HG03095 (cell line): Measurements from ENCODE around the gene ABTB1.
"Not testable (repeated sequence)": the region's sequence is repeated elsewhere in the genome, so short reads cannot be mapped to it uniquely, and the experiment has no call there.

Experiments used
- ATAC-seq: cut with Tn5 transposase; IDR thresholded peaks from one replicate; pipeline ENCODE4 v1.9.1; 2021; ENCODE audit warnings: moderate library complexity; ENCODE audit not compliant: unreplicated experiment

ABTB1 gene

GRCh38 chr3:127702151-127702578 is 29.4 kb downstream of the ABTB1 start:
- ATAC-seq: no peak

- ATAC-seq: not testable (repeated sequence)
These were observed 32.1 kb downstream of the ABTB1 start for GRCh38 chr3:127704840-127705239.

DNA sequence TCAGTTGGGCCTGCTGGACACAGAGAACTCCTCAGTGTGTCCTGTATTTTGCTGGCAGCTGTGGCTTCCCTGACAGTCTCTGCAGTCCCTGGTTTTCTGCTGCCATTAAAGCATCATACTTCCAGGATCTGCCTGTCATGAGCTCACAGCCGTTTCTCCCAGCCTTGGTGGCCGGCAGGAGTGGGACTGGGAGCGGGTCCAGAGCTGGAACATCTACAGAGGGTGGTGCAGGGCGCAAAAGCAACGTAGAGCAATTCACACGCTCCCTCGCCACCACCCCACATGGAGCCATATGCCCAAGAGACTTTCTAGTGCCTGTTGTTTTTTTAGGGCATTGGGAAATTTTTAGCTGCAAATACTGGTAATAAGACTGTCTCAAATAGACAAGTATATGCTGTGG is 33.6 kb downstream of the ABTB1 start:
- no peak for ATAC-seq

DNA sequence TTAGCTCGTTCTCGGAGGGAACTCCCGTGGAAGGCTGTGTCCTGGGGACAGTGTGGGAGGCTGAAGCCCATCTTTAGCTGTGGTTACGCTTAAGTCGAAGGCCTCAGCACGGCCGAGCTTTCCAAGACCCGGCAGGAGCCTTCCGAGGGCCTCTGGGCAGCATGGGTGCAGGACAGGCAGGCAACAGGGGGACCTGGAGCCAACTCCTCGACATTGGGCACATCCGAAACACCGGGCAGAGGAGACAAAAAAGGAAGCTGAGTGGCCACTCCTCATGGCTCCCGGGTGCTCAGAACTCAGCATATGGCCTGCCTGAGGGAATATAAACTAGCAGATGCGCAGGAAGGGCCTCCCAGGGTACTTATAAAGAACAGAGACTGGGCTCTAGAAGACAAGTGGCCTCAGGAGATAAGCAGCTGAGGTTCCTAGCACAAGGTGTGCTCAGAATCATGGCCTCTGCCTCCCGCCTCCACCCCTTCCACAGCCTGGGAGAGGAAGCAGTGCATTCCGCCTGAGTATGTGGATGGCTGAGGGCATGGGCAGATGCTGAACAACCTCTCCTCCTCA is 34.1 kb downstream of the ABTB1 start:
- ATAC-seq: no peak

DNA sequence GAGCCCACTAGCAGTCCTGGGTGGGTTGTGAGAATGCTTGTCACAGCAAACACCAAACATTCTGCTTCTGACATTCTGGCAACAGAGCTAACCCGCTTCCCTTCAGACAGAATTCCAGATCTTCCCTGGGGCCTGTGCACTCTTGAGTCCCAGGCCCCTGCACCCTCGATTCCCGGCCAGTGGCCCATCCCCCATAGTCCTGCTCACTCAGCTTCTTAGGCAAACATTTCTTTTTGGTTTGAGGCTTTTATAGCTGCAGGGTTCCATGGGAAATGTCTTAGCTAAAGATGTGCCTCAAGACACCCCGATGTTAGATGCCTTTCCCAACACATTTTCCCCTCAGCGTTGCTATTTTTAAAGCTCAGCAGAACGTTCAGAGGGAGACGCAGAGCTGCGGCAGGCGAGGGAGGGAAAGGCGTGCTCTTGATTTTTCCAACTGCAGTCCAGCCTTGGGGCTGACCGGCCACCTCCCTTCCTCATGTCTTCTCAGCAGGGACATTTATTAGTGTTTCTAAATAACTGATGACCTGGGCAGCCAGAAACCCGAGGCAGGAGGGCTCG is 35.2 kb downstream of the ABTB1 start:
- no peak for ATAC-seq

DNA sequence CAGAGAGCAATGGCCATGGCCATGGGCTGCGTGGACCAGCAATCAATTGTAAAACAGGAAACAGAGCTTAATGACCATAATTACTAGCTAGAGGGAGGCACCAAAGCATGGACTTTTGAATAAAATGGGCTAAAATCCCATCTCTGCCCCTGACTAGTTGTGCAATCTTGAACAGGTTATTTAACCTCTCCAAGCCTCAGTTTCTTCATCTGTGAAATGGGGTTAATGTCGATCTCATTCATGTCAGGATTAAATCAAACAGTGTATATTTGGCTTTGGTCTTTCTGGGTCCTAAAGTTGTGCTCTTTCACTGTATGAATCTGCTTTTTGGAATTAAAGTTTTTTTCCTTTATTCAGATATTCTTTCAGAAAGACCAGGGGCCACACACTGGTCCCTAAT is 36.1 kb downstream of the ABTB1 start:
- no peak for ATAC-seq

DNA sequence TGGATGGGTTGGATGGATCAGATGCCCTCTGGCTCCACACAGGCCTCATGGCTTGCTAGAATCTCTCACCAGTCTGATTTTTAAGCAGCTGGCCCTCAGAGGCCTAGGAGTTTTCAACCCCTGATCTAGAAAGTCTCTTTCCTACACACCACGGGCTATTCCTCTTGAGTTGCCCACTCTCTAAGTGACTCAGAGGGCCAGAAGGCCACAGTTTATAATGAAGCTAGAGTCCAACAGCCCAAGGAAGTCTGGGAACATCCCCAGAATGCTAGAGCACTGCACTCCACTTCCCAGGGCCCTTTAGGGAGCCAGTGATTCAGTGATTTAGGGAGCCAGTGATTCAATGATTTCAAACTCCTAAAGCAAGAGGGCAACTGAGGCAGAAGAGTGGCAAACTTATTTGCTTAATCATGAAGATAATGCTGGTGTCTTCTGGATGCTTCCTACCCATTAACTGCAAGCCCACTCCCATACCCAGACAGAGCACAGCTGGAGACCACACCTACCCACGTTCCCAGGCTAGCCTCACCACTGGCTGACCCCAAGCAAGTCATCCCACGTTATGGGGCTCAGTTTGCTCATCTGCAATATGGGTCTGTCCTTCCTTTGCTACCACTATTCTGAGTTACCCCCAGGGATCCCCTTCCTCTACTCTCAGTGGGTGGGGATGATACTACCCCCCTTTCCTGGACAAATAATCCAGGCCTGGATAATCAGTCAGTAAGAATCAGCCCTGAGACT is 36.7 kb downstream of the ABTB1 start:
- ATAC-seq: no peak

DNA sequence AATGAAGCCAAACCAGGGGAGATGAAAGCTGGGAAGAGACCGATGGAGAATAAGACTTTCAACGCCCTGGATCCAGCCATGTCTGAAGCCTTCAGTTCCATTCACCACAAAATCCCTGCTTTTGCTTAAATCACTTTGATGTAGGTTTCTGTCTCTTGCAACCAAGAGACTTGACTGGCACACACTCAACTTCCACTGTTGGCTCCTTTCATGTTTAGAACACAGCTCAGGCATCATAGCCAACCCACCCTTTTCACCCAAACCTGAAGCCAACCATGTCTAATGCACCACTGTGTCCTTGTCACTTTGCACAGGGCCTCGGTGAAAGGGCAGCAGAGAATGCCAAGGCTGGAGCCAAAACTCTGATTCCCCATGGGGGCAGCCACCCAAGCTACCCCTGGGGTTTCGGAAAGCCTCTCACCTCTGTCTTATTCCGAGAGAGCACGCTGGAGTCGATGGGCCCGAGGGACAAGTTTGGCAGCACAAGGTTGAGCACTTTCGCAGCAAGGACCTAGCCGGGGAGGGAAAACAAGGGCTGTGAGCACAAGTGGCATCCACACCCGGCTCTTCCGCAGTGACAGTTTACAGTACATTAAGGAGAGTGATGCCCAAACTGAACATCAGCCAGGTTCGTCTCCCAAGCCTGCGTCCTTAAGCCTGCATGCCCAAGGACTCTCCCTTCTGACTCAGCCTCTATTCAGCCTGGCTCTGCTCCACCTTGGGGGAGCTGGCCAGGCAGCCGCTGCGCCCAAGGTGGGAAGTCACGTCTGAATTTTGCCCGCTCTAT is 37.6 kb downstream of the ABTB1 start:
- no peak for ATAC-seq

DNA sequence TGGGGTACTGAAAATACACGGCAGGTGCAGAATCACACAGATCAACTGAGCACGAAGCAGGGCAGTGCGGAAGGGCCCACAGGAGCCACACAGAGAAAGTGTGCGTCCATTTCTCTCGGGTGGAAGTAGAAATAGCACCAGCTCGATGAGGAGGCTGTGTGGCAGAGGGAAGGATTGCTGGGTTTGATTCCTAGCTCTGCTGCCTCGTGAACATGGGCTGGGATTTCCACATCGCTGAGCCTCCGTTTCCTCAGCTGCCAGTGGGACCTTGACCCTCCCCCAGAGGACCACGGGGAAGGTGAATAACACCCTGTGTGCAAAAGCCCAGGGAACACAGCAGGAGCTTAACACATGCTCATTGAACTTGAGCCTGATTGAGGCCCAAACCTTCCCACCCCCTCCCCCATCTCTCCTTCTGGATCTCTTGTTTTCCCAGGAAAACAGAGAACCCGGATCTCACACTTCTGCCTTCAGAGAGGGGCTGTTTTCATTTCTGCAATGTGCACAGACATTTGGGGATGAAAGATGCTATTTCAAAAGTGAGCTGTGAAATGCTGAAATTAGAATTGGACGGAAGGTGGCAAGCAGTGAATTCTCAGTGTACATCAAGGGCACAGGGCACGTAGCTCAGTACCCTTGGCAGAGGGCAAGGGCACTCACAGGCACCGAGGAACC is 38.4 kb downstream of the ABTB1 start:
- ATAC-seq: no peak

- no peak for ATAC-seq
These were observed 39.1 kb downstream of the ABTB1 start for GRCh38 chr3:127711896-127712295.

GRCh38 chr3:127712461-127712860 is 39.7 kb downstream of the ABTB1 start:
- ATAC-seq: no peak

DNA sequence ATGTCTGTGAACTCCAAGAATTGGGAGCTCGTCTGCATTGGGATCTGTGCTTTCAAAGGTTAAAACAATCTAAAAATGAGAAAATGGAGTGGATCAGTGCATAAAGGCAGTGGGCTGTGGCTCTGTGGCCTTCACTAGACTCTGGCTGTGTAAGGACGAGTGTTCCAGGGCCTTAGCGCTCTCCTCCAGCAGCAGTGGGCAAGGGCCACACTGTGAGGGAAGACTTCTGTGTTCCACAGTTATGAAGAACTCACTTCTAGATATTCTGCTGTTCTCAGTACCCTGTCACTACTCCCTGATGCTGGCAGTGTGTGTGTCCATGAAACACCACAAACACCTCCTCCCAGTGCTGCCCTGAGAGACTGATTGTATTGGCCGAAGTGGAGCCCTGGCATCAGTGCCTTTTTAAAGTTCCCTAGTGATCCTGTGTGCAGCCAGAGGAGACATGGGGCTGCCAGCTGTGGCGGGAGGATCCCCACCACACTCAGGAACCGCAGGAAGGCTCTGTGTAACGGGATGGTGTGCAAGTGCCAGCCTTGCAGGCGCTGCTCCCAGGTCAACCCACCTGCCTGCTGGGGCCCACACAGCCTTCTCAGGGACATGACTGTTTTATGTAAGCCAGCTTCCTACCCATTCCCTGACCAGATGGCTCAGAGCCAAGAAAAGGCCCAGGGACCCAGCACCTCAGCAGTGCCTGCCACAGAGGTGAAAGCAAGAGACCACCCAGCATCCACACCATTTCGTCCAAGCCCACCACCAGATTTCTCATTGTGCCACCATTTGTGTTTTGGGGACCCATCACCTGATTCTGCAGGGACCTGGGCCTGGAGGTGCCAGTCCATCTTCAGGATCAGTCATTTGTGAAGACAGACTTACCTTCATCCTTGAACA is 40.4 kb downstream of the ABTB1 start:
- ATAC-seq: no peak

DNA sequence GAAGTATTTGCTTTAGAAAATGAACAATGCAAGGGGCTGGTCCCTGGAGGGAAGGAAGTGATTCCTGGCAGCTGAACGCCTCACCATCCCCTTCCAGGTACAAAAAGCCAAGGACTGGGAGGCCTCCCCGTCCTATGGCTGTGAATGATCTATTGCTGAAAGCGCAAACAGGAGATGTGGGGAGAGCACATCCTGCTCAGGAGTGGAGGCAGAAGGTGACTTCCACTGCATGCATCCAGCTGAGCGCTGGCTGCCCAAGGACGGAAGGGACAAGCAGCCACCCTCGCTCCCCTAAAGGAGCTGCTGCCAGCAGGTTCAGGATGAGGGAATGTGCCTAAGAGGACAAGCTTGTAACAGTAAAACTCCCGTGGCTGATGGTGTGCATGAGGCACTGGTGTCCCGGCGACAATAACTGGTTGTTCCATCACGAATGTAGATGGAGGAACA is 41.4 kb downstream of the ABTB1 start:
- no peak for ATAC-seq

DNA sequence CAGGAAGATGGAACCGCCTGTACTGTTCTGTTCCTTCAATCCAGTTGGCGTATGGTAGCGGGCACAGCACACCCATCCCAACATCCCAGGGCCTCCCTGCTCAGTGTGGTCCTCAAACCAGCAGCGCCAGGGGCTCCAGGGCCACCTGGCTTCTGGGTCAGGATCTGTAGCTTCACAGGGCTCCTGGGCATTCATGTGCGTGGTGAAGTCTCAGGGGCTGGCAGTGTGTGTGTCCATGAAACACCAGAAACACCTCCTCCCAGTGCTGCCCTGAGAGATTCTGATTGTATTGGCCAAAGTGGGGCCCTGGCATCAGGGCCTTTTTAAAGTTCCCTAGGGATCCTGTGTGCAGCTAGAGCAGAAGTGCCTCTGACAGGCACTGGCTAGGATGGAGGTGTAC is 42.1 kb downstream of the ABTB1 start:
- no peak for ATAC-seq

DNA sequence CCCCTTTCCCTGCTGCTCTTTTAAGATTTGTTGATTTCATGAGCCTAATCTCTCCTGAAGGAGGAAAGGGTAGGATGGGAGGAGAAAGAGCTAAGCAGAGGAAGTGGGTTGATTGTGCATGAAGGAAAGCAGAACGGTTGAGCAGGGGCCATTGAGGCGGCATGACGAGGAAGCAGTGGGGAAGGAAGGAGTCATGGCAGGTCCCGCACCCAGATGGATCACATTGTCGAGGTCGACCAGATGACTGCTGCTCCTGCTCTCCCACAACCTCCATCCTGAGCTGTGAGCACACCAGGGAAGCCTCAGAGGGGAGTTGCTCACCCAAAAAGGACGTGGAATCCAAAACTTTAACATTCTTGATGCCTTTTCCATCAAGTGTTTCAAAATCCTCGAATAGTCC is 42.8 kb downstream of the ABTB1 start:
- no peak for ATAC-seq

DNA sequence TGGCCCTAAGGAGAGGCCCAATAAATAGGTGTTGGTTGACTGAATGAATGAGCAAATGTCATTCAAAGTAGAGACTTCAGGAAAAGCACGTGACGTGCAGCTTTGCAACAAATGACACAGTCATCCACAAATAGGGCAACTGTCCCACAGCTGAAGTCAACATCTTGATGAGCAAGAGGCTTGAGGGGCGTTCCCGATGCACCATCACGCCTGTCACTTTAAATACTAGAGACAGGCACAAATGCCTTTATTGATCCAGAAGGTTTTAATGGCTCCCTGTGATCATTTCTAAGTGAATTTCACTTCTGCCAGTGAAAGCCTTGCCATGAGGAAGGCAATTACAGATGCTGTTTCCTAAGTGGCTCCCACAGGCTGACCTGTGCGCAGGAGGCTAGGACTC is 43.6 kb downstream of the ABTB1 start:
- ATAC-seq: no peak

DNA sequence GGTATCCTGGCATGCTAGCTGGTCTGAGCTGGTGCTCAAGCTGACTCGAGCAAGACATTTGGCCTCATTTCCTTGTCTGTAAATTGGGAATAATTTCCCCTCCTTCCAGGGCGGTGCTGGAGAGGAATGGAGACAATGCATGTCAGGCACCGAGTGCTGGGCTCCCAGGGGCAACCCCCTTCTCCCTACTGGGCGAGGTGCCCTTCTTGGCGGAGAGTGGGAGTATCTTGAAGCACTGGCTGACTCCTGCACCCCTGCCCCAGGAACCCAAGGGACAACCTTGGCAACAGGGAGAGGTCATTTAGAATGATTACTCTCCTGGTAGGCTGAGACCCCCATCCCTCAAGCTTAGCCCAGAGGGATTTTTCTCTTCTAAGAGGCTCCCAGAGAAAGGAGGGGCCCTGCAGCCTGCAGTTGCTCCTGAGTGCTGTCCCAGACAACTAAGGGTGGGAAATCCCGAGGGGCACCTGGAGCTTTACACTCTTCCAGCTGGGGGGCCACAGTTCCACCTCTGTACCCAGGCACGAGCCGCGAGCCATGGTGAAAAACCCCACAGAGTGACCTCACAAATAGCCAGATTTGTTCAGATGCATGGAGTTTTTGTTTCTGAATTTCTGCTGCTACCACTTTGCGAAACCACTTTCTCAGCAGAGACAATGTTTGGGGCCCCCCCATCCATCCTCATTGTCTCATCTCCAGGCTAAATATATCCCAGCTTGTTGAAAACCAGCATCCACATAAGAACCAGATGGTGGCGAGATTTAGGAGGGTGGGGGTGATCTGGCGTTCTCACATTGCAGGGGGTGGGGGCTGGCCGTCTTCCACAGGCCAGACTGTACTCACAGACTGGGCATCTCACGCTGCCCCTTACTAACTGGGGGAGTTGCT is 44.8 kb downstream of the ABTB1 start:
- ATAC-seq: no peak

- no peak for ATAC-seq
These were observed 45.6 kb downstream of the ABTB1 start for GRCh38 chr3:127718245-127718915.

- ATAC-seq: no peak
These were observed 46.2 kb downstream of the ABTB1 start for GRCh38 chr3:127718916-127719290.
